Spleen (tissue), 7 donors: ENCODE measurements around the gene OSBPL9.

ENCODE experiments used
- CTCF ChIP-seq, 11 experiments: fragments of 200-600 bp in 7 of 11; fragments of 450-650 bp in 4 of 11; sonication (generic) in 4 of 11; IDR thresholded peaks in 8 of 11; conservative IDR thresholded peaks in 3 of 11; 1 replicate in 7 of 11; 2 replicates in 4 of 11; pipeline versions ENCODE4 v1.4.0 to v1.8.0; 2016 to 2021; ENCODE audit warnings: antibody characterized with exemption in 11 of 11, inconsistent platforms in 4 of 11, mild to moderate bottlenecking in 1 of 11
- POLR2A ChIP-seq, 3 donors: fragments of 450-650 bp; IDR thresholded peaks; one replicate each; pipeline ENCODE4 v1.5.1; 2017; ENCODE audit warnings: antibody characterized with exemption in 3 of 3, mild to moderate bottlenecking in 1 of 3
- POLR2AphosphoS5 ChIP-seq, 3 donors: sonication (generic); formaldehyde crosslinking; IDR thresholded peaks; one replicate each; pipeline ENCODE4 v1.5.1; 2017; ENCODE audit warnings: antibody characterized with exemption in 3 of 3
- donor health status: DM: no; HTN: no; CAD: no; lungs with moderate emphysema.
- donor health status: DM: no; HTN: no; CAD: no.
- donor health status: DM: no; HTN: no; CAD: no.

DNA sequence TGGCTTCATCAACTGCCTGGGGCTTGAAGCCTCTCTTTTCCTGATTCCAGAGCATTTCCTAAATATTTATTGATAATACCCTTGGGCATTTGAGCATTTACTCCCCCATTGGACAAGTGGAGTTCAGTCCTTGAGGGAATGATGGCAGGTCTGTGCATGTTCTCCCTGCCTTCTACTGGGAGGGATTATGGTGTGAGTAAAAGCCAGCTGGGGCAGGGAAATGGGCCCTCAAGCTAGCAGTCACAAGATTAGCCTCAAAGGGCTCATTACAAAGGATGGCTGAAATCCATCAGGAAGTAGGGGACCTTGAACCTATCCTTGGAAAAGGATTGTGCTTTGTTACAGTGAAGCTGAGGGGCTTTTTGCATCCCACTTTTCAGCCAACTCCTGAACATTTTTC, 24.2 kb upstream of the OSBPL9 start:
- TF ChIP-seq CTCF (IDR thresholded peaks at IDR 0.05 in 8 of 11, conservative IDR thresholded peaks at IDR 0.05 in 3 of 11): no peak
- TF ChIP-seq POLR2AphosphoS5 (IDR thresholded peaks at IDR 0.05): peak in 1 of 3 donors; percentile 76
- no peak for TF ChIP-seq POLR2A (IDR thresholded peaks at IDR 0.05)
